ENCODE measurements around the gene COPS9.

COPS9 gene

GRCh38 chr2:240166761-240167587 lies 30.9 kb upstream of the COPS9 start:
- in situ Hi-C loops (cut with HindIII; ENCODE audit: low sequenced_read_pairs) = no loop called here

GRCh38 chr2:240166191-240166590 lies 30.1 kb upstream of the COPS9 start:
- in situ Hi-C loops (cut with HindIII; ENCODE audit: low sequenced_read_pairs) = no loop called here

- in situ Hi-C loops (cut with HindIII; ENCODE audit: low sequenced_read_pairs) = no loop called here
These were observed 29.6 kb upstream of the COPS9 start for GRCh38 chr2:240165661-240166060.

- in situ Hi-C loops (cut with HindIII; ENCODE audit: low sequenced_read_pairs) = no loop called here
These were observed 28.9 kb upstream of the COPS9 start for GRCh38 chr2:240165034-240165433.

GRCh38 chr2:240164586-240164985 lies 28.5 kb upstream of the COPS9 start:
- in situ Hi-C loops (cut with HindIII; ENCODE audit: low sequenced_read_pairs) = no loop called here

- in situ Hi-C loops (cut with HindIII; ENCODE audit: low sequenced_read_pairs) = no loop called here
These were observed 27.9 kb upstream of the COPS9 start for GRCh38 chr2:240163844-240164574.

GRCh38 chr2:240162939-240163714 lies 27.0 kb upstream of the COPS9 start:
- in situ Hi-C loops (cut with HindIII; ENCODE audit: low sequenced_read_pairs) = no loop called here

- in situ Hi-C loops (cut with HindIII; ENCODE audit: low sequenced_read_pairs) = no loop called here
These were observed 26.4 kb upstream of the COPS9 start for GRCh38 chr2:240162531-240162930.

- in situ Hi-C loops (cut with HindIII; ENCODE audit: low sequenced_read_pairs) = no loop called here
These were observed 25.9 kb upstream of the COPS9 start for GRCh38 chr2:240162032-240162431.

- in situ Hi-C loops (cut with HindIII; ENCODE audit: low sequenced_read_pairs) = no loop called here
These were observed 25.1 kb upstream of the COPS9 start for GRCh38 chr2:240161087-240161750.

- in situ Hi-C loops (cut with HindIII; ENCODE audit: low sequenced_read_pairs) = no loop called here
These were observed 24.4 kb upstream of the COPS9 start for GRCh38 chr2:240160291-240161086.

- in situ Hi-C loops (cut with HindIII; ENCODE audit: low sequenced_read_pairs) = no loop called here
These were observed 23.2 kb upstream of the COPS9 start for GRCh38 chr2:240159251-240159839.

GRCh38 chr2:240157147-240157470 lies 21.0 kb upstream of the COPS9 start:
- in situ Hi-C loops (cut with HindIII; ENCODE audit: low sequenced_read_pairs) = no loop called here

GRCh38 chr2:240156435-240157146 lies 20.5 kb upstream of the COPS9 start:
- in situ Hi-C loops (cut with HindIII; ENCODE audit: low sequenced_read_pairs) = no loop called here

- in situ Hi-C loops (cut with HindIII; ENCODE audit: low sequenced_read_pairs) = no loop called here
These were observed 19.8 kb upstream of the COPS9 start for GRCh38 chr2:240155745-240156390.

- in situ Hi-C loops (cut with HindIII; ENCODE audit: low sequenced_read_pairs) = no loop called here
These were observed 19.1 kb upstream of the COPS9 start for GRCh38 chr2:240155048-240155744.

- in situ Hi-C loops (cut with HindIII; ENCODE audit: low sequenced_read_pairs) = no loop called here
These were observed 18.5 kb upstream of the COPS9 start for GRCh38 chr2:240154606-240155005.

GRCh38 chr2:240153418-240153817 lies 17.3 kb upstream of the COPS9 start:
- in situ Hi-C loops (cut with HindIII; ENCODE audit: low sequenced_read_pairs) = no loop called here

Data from DLD1 (cell line).